Measurements from ENCODE around the gene NAA35.
"Not testable (repeated sequence)": the region's sequence is repeated elsewhere in the genome, so short reads cannot be mapped to it uniquely, and the experiment has no call there.

Gene NAA35

GRCh38 chr9:85971731-85972130 lies 30.8 kb downstream of the NAA35 start:
- no peaks in the 10 kb centered on the region for H3K9me3 ChIP-seq (ENCODE audit: control insufficient read depth, insufficient read depth, low read length)
- H3K4me1 ChIP-seq (ENCODE audit: insufficient read depth, low read length), result no peaks in the 10 kb centered on the region
- H3K36me3 ChIP-seq (ENCODE audit: insufficient read depth, low read length), result peaks cover 7% of the 10 kb centered on the region; the same call in 1 of the 2 replicates
- H3K9ac ChIP-seq (ENCODE audit: low read depth, low read length), result no peak overlapping the region

GRCh38 chr9:85973238-85973637 lies 32.3 kb downstream of the NAA35 start:
- 0 out of 2 replicates have a peak, but pooled peaks cover 4% of the 10 kb centered on the region for H3K36me3 ChIP-seq (ENCODE audit: insufficient read depth, low read length)
- H3K4me1 ChIP-seq (ENCODE audit: insufficient read depth, low read length), result no peaks in the 10 kb centered on the region
- no peaks in the 10 kb centered on the region for H3K9me3 ChIP-seq (ENCODE audit: control insufficient read depth, insufficient read depth, low read length)
- no peak overlapping the region for H3K9ac ChIP-seq (ENCODE audit: low read depth, low read length)

GRCh38 chr9:85974055-85974547 lies 33.2 kb downstream of the NAA35 start:
- H3K9me3 ChIP-seq (ENCODE audit: control insufficient read depth, insufficient read depth, low read length); H3K4me1 ChIP-seq (ENCODE audit: insufficient read depth, low read length); H3K36me3 ChIP-seq (ENCODE audit: insufficient read depth, low read length): not testable (repeated sequence)

GRCh38 chr9:85978496-85978895 lies 37.5 kb downstream of the NAA35 start:
- Histone ChIP-seq H3K36me3 (ENCODE audit: insufficient read depth, low read length) (peaks cover 14% of the 10 kb centered on the region), H3K9ac (ENCODE audit: low read depth, low read length) (no peak overlapping the region), H3K4me1 (ENCODE audit: insufficient read depth, low read length) (no peaks in the 10 kb centered on the region), H3K9me3 (ENCODE audit: control insufficient read depth, insufficient read depth, low read length) (no peaks in the 10 kb centered on the region)

More at GRCh38 chr9:85974055-85974547, 33.2 kb downstream of the NAA35 start:
- H3K9ac ChIP-seq (ENCODE audit: low read depth, low read length), result not testable (repeated sequence)

GRCh38 chr9:85981369-85981768 lies 40.4 kb downstream of the NAA35 start:
- Histone ChIP-seq H3K9ac (ENCODE audit: low read depth, low read length) (no peak overlapping the region), H3K36me3 (ENCODE audit: insufficient read depth, low read length) (peaks cover 21% of the 10 kb centered on the region), H3K4me1 (ENCODE audit: insufficient read depth, low read length) (no peaks in the 10 kb centered on the region), H3K9me3 (ENCODE audit: control insufficient read depth, insufficient read depth, low read length) (no peaks in the 10 kb centered on the region)

GRCh38 chr9:85984457-85984856 lies 43.5 kb downstream of the NAA35 start:
- Histone ChIP-seq H3K9me3 (ENCODE audit: control insufficient read depth, insufficient read depth, low read length) (no peaks in the 10 kb centered on the region), H3K4me1 (ENCODE audit: insufficient read depth, low read length) (no peaks in the 10 kb centered on the region), H3K9ac (ENCODE audit: low read depth, low read length) (no peak overlapping the region), H3K36me3 (ENCODE audit: insufficient read depth, low read length) (peaks cover 23% of the 10 kb centered on the region)

DNA sequence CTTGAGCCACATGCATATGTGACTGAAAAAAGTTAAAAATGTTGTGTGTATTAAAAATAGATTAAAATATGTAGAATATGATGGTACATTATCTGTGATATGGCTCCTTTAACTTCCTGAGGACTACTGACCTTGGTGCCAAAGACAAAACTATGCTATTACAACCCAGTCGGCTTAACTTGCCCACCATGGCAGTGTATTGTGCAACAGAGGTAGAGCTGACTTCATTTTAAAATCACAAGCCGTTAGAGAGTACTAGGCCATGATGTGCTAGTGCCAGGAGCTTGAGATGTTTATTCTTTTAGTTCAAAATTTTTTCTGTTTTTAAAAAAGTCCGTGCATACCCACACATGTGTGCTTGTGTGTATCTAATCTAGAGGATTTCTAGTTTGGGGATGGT lies 46.3 kb downstream of the NAA35 start:
- H3K9me3 ChIP-seq (ENCODE audit: control insufficient read depth, insufficient read depth, low read length), result no peaks in the 10 kb centered on the region
- H3K4me1 ChIP-seq (ENCODE audit: insufficient read depth, low read length), result no peaks in the 10 kb centered on the region
- no peak overlapping the region for H3K9ac ChIP-seq (ENCODE audit: low read depth, low read length)
- peaks cover 9% of the 10 kb centered on the region for H3K36me3 ChIP-seq (ENCODE audit: insufficient read depth, low read length)

- Histone ChIP-seq H3K9ac (ENCODE audit: low read depth, low read length) (no peak overlapping the region), H3K9me3 (ENCODE audit: control insufficient read depth, insufficient read depth, low read length) (no peaks in the 10 kb centered on the region), H3K36me3 (ENCODE audit: insufficient read depth, low read length) (peaks cover 5% of the 10 kb centered on the region), H3K4me1 (ENCODE audit: insufficient read depth, low read length) (no peaks in the 10 kb centered on the region)
Measured at GRCh38 chr9:85994191-85994590, 53.2 kb downstream of the NAA35 start.

- Histone ChIP-seq H3K9ac (ENCODE audit: low read depth, low read length) (no peak overlapping the region), H3K36me3 (ENCODE audit: insufficient read depth, low read length) (peaks cover 5% of the 10 kb centered on the region), H3K4me1 (ENCODE audit: insufficient read depth, low read length) (no peaks in the 10 kb centered on the region), H3K9me3 (ENCODE audit: control insufficient read depth, insufficient read depth, low read length) (no peaks in the 10 kb centered on the region)
Measured at GRCh38 chr9:85995097-85995496, 54.2 kb downstream of the NAA35 start.

- H3K36me3 ChIP-seq (ENCODE audit: insufficient read depth, low read length), result peaks cover 5% of the 10 kb centered on the region
- no peaks in the 10 kb centered on the region for H3K9me3 ChIP-seq (ENCODE audit: control insufficient read depth, insufficient read depth, low read length)
- H3K9ac ChIP-seq (ENCODE audit: low read depth, low read length), result no peak overlapping the region
- H3K4me1 ChIP-seq (ENCODE audit: insufficient read depth, low read length), result no peaks in the 10 kb centered on the region
Measured at GRCh38 chr9:85995599-85995998, 54.7 kb downstream of the NAA35 start.

DNA sequence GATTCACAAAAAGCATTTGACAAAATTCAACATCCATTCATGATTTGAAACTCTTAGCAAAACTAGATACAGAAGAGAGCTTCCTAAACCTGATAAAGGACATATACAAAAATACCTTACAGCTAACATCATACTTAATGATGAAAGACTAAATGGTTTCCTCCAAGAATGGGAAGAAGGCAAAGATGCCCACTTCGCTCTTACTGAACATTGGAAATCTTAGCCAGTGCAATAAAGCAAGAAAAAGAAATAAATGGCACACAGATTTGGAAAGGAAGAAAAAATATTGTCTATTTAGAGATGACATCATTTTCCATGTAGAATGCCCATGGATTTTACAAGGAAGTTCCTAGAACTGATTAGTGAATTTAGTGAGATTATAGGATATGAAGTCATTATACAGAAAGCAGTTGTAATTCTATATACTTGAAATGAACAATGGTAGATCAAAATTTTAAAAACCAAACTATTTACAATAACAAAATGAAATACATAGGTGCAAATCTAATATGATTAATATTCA lies 64.4 kb downstream of the NAA35 start:
- Histone ChIP-seq H3K9ac (ENCODE audit: low read depth, low read length) (no peak overlapping the region), H3K9me3 (ENCODE audit: control insufficient read depth, insufficient read depth, low read length) (no peaks in the 10 kb centered on the region), H3K4me1 (ENCODE audit: insufficient read depth, low read length) (no peaks in the 10 kb centered on the region), H3K36me3 (ENCODE audit: insufficient read depth, low read length) (peaks cover 12% of the 10 kb centered on the region)

DNA sequence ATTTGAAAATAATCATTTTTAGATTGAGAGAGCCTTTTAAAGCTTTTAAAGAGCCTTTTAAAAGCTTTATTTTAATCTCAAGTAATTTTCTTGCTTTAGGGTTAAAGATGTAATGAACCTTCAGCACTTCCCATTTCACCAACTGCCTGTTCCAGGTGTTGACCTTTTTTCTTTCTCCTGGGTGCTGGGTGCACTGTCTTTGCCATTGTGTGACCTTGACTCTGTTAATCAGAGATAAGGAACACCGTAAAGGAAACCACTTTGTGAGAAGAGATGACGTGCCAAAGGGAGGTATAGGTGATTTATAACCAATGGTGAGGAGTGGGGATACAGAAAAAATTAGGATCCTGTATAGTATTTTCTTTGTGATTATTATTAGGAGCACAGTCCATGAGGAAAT lies 68.2 kb downstream of the NAA35 start:
- Histone ChIP-seq H3K9me3 (ENCODE audit: control insufficient read depth, insufficient read depth, low read length) (no peaks in the 10 kb centered on the region), H3K4me1 (ENCODE audit: insufficient read depth, low read length) (no peaks in the 10 kb centered on the region), H3K36me3 (ENCODE audit: insufficient read depth, low read length) (peaks cover 13% of the 10 kb centered on the region), H3K9ac (ENCODE audit: low read depth, low read length) (no peak overlapping the region)

DNA sequence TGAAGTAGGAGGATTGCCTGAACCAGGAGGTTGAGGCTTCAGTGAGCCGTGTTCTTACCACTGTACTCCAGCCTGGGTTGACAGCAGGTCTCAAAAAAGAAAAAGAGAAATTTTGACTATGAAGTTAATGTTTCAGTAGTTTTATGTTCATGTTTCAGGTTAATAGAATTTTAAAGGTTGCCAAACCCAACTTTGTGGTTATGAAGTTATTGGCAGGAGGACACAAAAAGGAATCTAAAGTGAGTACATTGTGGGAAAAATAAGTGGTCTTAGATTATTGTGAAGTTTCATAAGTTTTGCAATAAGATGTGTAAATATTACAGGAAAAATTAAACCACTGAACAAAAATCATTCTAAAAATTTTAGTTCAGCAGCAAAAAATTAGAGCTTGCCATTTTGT lies 79.8 kb downstream of the NAA35 start:
- Histone ChIP-seq H3K9me3 (ENCODE audit: control insufficient read depth, insufficient read depth, low read length) (no peaks in the 10 kb centered on the region), H3K9ac (ENCODE audit: low read depth, low read length) (no peak overlapping the region), H3K36me3 (ENCODE audit: insufficient read depth, low read length) (peaks cover 10% of the 10 kb centered on the region), H3K4me1 (ENCODE audit: insufficient read depth, low read length) (no peaks in the 10 kb centered on the region)

- Histone ChIP-seq H3K36me3 (ENCODE audit: insufficient read depth, low read length) (peaks cover 10% of the 10 kb centered on the region), H3K9ac (ENCODE audit: low read depth, low read length) (no peak overlapping the region), H3K4me1 (ENCODE audit: insufficient read depth, low read length) (no peaks in the 10 kb centered on the region), H3K9me3 (ENCODE audit: control insufficient read depth, insufficient read depth, low read length) (no peaks in the 10 kb centered on the region)
Measured at GRCh38 chr9:86021166-86021565, 80.2 kb downstream of the NAA35 start.

- no peaks in the 10 kb centered on the region for H3K9me3 ChIP-seq (ENCODE audit: control insufficient read depth, insufficient read depth, low read length)
- H3K4me1 ChIP-seq (ENCODE audit: insufficient read depth, low read length), result no peaks in the 10 kb centered on the region
- peaks cover 10% of the 10 kb centered on the region for H3K36me3 ChIP-seq (ENCODE audit: insufficient read depth, low read length)
- H3K9ac ChIP-seq (ENCODE audit: low read depth, low read length), result no peak overlapping the region
Measured at GRCh38 chr9:86022687-86023266, 81.8 kb downstream of the NAA35 start.
